DMS114 treated with DMSO at 0.1 percent for 48 hours (cell line): ENCODE data around the gene UAP1L1.
"Not testable (repeated sequence)": the region's sequence is repeated elsewhere in the genome, so short reads cannot be mapped to it uniquely, and the experiment has no call there.

ENCODE experiments used
- DNase-seq: peaks from one replicate; lab custom pipeline; 2025; ENCODE audit not compliant: unreplicated experiment; lab: John Stamatoyannopoulos, UW

UAP1L1 gene

GRCh38 chr9:137056739-137057415 is 20.4 kb upstream of the UAP1L1 start:
- no peak for DNase-seq

- no peak for DNase-seq
These were observed 19.8 kb upstream of the UAP1L1 start for GRCh38 chr9:137057545-137057944.

GRCh38 chr9:137058521-137059234 is 18.6 kb upstream of the UAP1L1 start:
- DNase-seq = no peak

- DNase-seq = no peak
These were observed 14.9 kb upstream of the UAP1L1 start for GRCh38 chr9:137062384-137062783.

GRCh38 chr9:137062798-137063197 is 14.5 kb upstream of the UAP1L1 start:
- not testable (repeated sequence) for DNase-seq

GRCh38 chr9:137063311-137064026 is 13.8 kb upstream of the UAP1L1 start:
- no peak for DNase-seq

- DNase-seq = no peak
These were observed 13.1 kb upstream of the UAP1L1 start for GRCh38 chr9:137064027-137064879.

GRCh38 chr9:137064880-137065164 is 12.5 kb upstream of the UAP1L1 start:
- no peak for DNase-seq

GRCh38 chr9:137065336-137065967 is 11.9 kb upstream of the UAP1L1 start:
- no peak for DNase-seq

- DNase-seq = no peak
These were observed 11.0 kb upstream of the UAP1L1 start for GRCh38 chr9:137066096-137066861.

- DNase-seq = peak; percentile 25
These were observed 9.3 kb upstream of the UAP1L1 start for GRCh38 chr9:137067860-137068538.

GRCh38 chr9:137068539-137069507 is 8.5 kb upstream of the UAP1L1 start:
- DNase-seq = no peak

- DNase-seq = no peak
These were observed 7.7 kb upstream of the UAP1L1 start for GRCh38 chr9:137069508-137070091.

- peak; percentile 69 for DNase-seq
These were observed 7.0 kb upstream of the UAP1L1 start, which contains the start of gene SAPCD2 for GRCh38 chr9:137070201-137070905. SAPCD2 (minus strand) TSS chr9:137070557; CDS start chr9:137070460, 97 bp downstream.

GRCh38 chr9:137070906-137071275 is 6.4 kb upstream of the UAP1L1 start:
- DNase-seq = no peak

- DNase-seq = no peak
These were observed 6.0 kb upstream of the UAP1L1 start for GRCh38 chr9:137071282-137071681.

GRCh38 chr9:137073992-137074399 is 3.3 kb upstream of the UAP1L1 start:
- DNase-seq = no peak
